Measurements from ENCODE around the gene SRGAP2B. TPM values are rescaled to one million over a fixed set of nuclear protein-coding genes. Genes with fewer than 3 reads are reported as not detected.
"Not testable (repeated sequence)": the region's sequence is repeated elsewhere in the genome, so short reads cannot be mapped to it uniquely, and the experiment has no call there.

SRGAP2B gene
- total RNA-seq, 1 experiment from 2014 or later, result 23.5 TPM

DNA sequence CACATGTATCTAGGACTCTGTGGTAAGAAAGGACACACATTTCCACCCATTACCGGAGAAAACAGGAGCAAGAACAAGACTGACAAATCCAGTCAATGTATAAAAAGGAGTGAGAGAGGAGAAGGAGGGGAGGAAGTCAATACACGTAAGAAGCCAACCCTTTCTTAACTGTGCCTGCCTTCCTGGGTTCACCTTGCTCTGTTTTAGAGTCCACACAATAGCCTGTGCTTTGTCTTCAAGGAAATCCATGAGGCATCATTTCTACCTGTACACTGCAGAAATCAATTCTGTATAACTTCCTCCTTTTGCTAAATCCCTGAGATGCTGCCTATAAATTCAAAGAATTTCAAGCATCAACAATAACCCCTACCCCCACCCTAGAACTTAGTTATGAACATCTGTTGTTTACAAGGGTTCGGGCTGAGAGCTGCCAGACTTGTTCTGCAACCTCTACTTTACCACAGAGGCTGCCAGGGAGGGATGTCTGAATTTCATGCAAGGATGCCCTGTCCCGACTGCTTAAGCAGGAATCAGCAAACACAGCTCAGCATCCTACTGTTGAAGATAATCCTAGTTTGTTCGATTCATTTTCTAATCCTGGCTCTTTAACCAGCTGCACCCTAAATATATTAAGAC lies 115.0 kb downstream of the SRGAP2B start:
- not testable (repeated sequence) for H2BK5ac ChIP-seq (ENCODE audit: insufficient read length, low read length); H3K4me2 ChIP-seq (ENCODE audit: insufficient read depth, insufficient read length, low read length); H3K4me1 ChIP-seq (ENCODE audit: insufficient read depth, low read length); H3K36me3 Mint-ChIP-seq (ENCODE audit: insufficient read depth in 1 of 3, low read depth in 3 of 3); H3K4me3 Mint-ChIP-seq; H2BK120ac ChIP-seq (ENCODE audit: low read depth, low read length, poor library complexity, severe bottlenecking); H3K79me2 ChIP-seq (ENCODE audit: insufficient read depth, low read length); H4K20me1 ChIP-seq (ENCODE audit: control insufficient read depth, insufficient read depth, insufficient read length); H4K91ac ChIP-seq (ENCODE audit: insufficient read length, low read depth, low read length); H4K8ac ChIP-seq (replicated peaks; ENCODE audit: insufficient read length, low read depth, low read length); H2AK5ac ChIP-seq (ENCODE audit: insufficient read length, low read length); H3K14ac ChIP-seq (ENCODE audit: insufficient read depth, low read length); H3K4ac ChIP-seq (ENCODE audit: low read depth, low read length); H3K79me1 ChIP-seq (ENCODE audit: insufficient read depth, low read depth, low read length, poor library complexity, severe bottlenecking); H3K56ac ChIP-seq (ENCODE audit: insufficient read length, low read depth, low read length); H3T11ph ChIP-seq (ENCODE audit: low read length); H4K5ac ChIP-seq (ENCODE audit: insufficient read length, low read depth, low read length); H3K23me2 ChIP-seq (ENCODE audit: insufficient read length, low read depth, low read length, poor library complexity, severe bottlenecking); DNase-seq; H3K27me3 Mint-ChIP-seq (ENCODE audit: low read depth); H2BK15ac ChIP-seq (ENCODE audit: low read depth, low read length); H3K9me3 Mint-ChIP-seq; H3K4me1 Mint-ChIP-seq; H3K23ac ChIP-seq (ENCODE audit: insufficient read length, low read depth, low read length); H3K9ac ChIP-seq (ENCODE audit: extremely low read depth, insufficient read length, low read length); H3K27me3 ChIP-seq (ENCODE audit: insufficient read depth, low read length); H3K27ac Mint-ChIP-seq; H3K18ac ChIP-seq (ENCODE audit: insufficient read length, low read depth, low read length); H2BK20ac ChIP-seq (ENCODE audit: low read depth, low read length, poor library complexity, severe bottlenecking); H2BK12ac ChIP-seq (ENCODE audit: insufficient read length, low read depth, low read length); H3K27ac ChIP-seq (ENCODE audit: insufficient read length, low read depth, low read length); H2AFZ ChIP-seq (ENCODE audit: low read length); H3K9me3 ChIP-seq (ENCODE audit: control insufficient read depth, low read depth, low read length)
- WGBS (ENCODE audit: extremely low coverage, insufficient read length, low lambda C conversion rate), result no CpG with 5 or more reads among the region's 5 CpGs

DNA sequence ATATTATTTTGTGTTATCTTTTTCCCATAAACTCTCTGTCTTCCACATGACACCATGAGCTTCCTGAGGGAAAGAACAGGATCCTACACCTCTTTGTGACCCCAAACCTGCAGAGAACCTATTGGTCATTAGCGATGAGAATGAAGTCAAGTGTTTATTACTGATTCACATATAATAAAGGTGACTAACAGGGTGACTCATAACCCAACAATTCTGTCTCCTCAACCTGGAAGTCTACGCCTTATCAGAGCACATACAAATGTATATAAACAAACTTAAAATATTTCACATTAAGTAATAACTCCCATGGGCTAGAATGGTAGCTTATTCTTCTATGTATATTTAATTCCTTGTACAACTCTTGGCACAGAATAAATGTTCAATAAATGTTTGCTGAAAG lies 117.3 kb downstream of the SRGAP2B start:
- H2BK12ac ChIP-seq (ENCODE audit: insufficient read length, low read depth, low read length); H3K79me2 ChIP-seq (ENCODE audit: insufficient read depth, low read length); H2BK120ac ChIP-seq (ENCODE audit: low read depth, low read length, poor library complexity, severe bottlenecking); H4K91ac ChIP-seq (ENCODE audit: insufficient read length, low read depth, low read length); H3K23me2 ChIP-seq (ENCODE audit: insufficient read length, low read depth, low read length, poor library complexity, severe bottlenecking); H3K4me2 ChIP-seq (ENCODE audit: insufficient read depth, insufficient read length, low read length); DNase-seq; H2BK15ac ChIP-seq (ENCODE audit: low read depth, low read length); H3K4me1 ChIP-seq (ENCODE audit: insufficient read depth, low read length); H4K8ac ChIP-seq (replicated peaks; ENCODE audit: insufficient read length, low read depth, low read length); H2AFZ ChIP-seq (ENCODE audit: low read length); H2AK5ac ChIP-seq (ENCODE audit: insufficient read length, low read length); H3K79me1 ChIP-seq (ENCODE audit: insufficient read depth, low read depth, low read length, poor library complexity, severe bottlenecking); H3T11ph ChIP-seq (ENCODE audit: low read length); H3K18ac ChIP-seq (ENCODE audit: insufficient read length, low read depth, low read length); H4K20me1 ChIP-seq (ENCODE audit: control insufficient read depth, insufficient read depth, insufficient read length); H2BK5ac ChIP-seq (ENCODE audit: insufficient read length, low read length); H3K9ac ChIP-seq (ENCODE audit: extremely low read depth, insufficient read length, low read length); H3K27ac ChIP-seq (ENCODE audit: insufficient read length, low read depth, low read length); H3K9me3 Mint-ChIP-seq; H3K9me3 ChIP-seq (ENCODE audit: control insufficient read depth, low read depth, low read length); H4K5ac ChIP-seq (ENCODE audit: insufficient read length, low read depth, low read length); H2BK20ac ChIP-seq (ENCODE audit: low read depth, low read length, poor library complexity, severe bottlenecking); H3K36me3 Mint-ChIP-seq (ENCODE audit: insufficient read depth in 1 of 3, low read depth in 3 of 3); H3K27me3 Mint-ChIP-seq (ENCODE audit: low read depth); H3K4ac ChIP-seq (ENCODE audit: low read depth, low read length); H3K4me1 Mint-ChIP-seq; H3K56ac ChIP-seq (ENCODE audit: insufficient read length, low read depth, low read length); H3K23ac ChIP-seq (ENCODE audit: insufficient read length, low read depth, low read length); H3K27ac Mint-ChIP-seq; H3K4me3 Mint-ChIP-seq; H3K27me3 ChIP-seq (ENCODE audit: insufficient read depth, low read length); H3K14ac ChIP-seq (ENCODE audit: insufficient read depth, low read length): not testable (repeated sequence)
- no CpG with 5 or more reads among the region's 2 CpGs for WGBS (ENCODE audit: extremely low coverage, insufficient read length, low lambda C conversion rate)

Measured in H9 (cell line).